B cell (primary cell): ENCODE results near the gene METTL26.

Source experiments
- CTCF ChIP-seq: fragments of 200-600 bp; IDR thresholded peaks from one replicate; pipeline ENCODE4 v1.8.0; 2022; ENCODE audit warnings: antibody characterized with exemption, mild to moderate bottlenecking
- EZH2 ChIP-seq: IDR thresholded peaks from 2 replicates; pipeline ENCODE4 v1.6.1; 2012; ENCODE audit warnings: borderline replicate concordance, low read depth, mild to moderate bottlenecking, moderate library complexity, low read length; ENCODE audit not compliant: insufficient read depth, poor library complexity, severe bottlenecking

- TF ChIP-seq CTCF (no peak), EZH2 (no peak)
Observed at GRCh38 chr16:674968-675883, 39.1 kb upstream of the METTL26 start, which contains the start of gene RHBDL1.
